Gastroesophageal sphincter (tissue), 4 donors: ENCODE measurements around the gene ATP5ME. TPM values are rescaled to one million over a fixed set of nuclear protein-coding genes. Genes with fewer than 3 reads are reported as not detected.

ENCODE experiments used
- ATAC-seq: fragments of 150-250 bp; one replicate; pipeline ENCODE4 v1.9.1; 2016; ENCODE audit warnings: mild to moderate bottlenecking, moderate library complexity
- H3K27ac ChIP-seq, 4 donors: fragments of 200-600 bp; sonication (generic) in 3 of 4; 1 replicate in 3 of 4; 2 replicates in 1 of 4; pipeline ENCODE4 v1.5.1; 2016 to 2019
- H3K27me3 ChIP-seq: fragments of 200-600 bp; sonication (generic); one replicate; pipeline ENCODE4 v1.5.1; 2019
- H3K36me3 ChIP-seq, 2 donors: fragments of 200-600 bp; sonication (generic); one replicate each; pipeline ENCODE4 v1.5.1; 2019; ENCODE audit warnings: control low read depth in 1 of 2
- H3K4me1 ChIP-seq, 3 donors: fragments of 200-600 bp; sonication (generic); 1 replicate in 2 of 3; 2 replicates in 1 of 3; pipeline ENCODE4 v1.5.1; 2016 to 2019; ENCODE audit warnings: control low read depth in 2 of 3
- H3K4me3 ChIP-seq, 2 donors: fragments of 200-600 bp; sonication (generic); one replicate each; pipeline ENCODE4 v1.5.1; 2019; ENCODE audit warnings: mild to moderate bottlenecking in 1 of 2, moderate library complexity in 1 of 2
- H3K9me3 ChIP-seq, 3 donors: fragments of 200-600 bp; sonication (generic); one replicate each; pipeline ENCODE4 v1.5.1; 2017 to 2019; ENCODE audit warnings: control low read depth in 2 of 3
- CTCF ChIP-seq, 4 experiments: fragments of 200-600 bp in 2 of 4; fragments of 450-650 bp in 2 of 4; sonication (generic) in 1 of 4; IDR thresholded peaks; one replicate each; pipeline ENCODE4 v1.5.1; 2017 to 2019; ENCODE audit warnings: antibody characterized with exemption in 4 of 4, mild to moderate bottlenecking in 2 of 4, moderate library complexity in 2 of 4
- EP300 ChIP-seq: sonication (generic); formaldehyde crosslinking; IDR thresholded peaks from one replicate; pipeline ENCODE4 v1.6.1; 2017; ENCODE audit warnings: antibody characterized with exemption, mild to moderate bottlenecking
- POLR2A ChIP-seq, 2 donors: fragments of 450-650 bp; IDR thresholded peaks; one replicate each; pipeline ENCODE4 v1.6.1; 2017; ENCODE audit warnings: antibody characterized with exemption in 2 of 2, mild to moderate bottlenecking in 2 of 2, moderate library complexity in 1 of 2
- POLR2AphosphoS5 ChIP-seq: sonication (generic); formaldehyde crosslinking; IDR thresholded peaks from one replicate; pipeline ENCODE4 v1.6.1; 2017; ENCODE audit warnings: antibody characterized with exemption
- WGBS, 2 donors: methylation state at CpG; one replicate each; pipeline ENCODE4 v1.1.5; 2018; ENCODE audit warnings: low coverage in 1 of 2; 5-methylcytosine and 5-hydroxymethylcytosine counted together
- total RNA-seq, 4 donors: library from RNA; depleted of rRNA; stranded (reverse); fragments of >200 nt; gene quantifications; one replicate each; pipeline ENCODE4 v1.1.0, GENCODE V29; 2016

Gene ATP5ME
- total RNA-seq, 4 donors from 2014 or later, result 56.9 to 116 (median 106) TPM

GRCh38 chr4:677431-678293 is 3.6 kb upstream of the ATP5ME start:
- Histone ChIP-seq H3K4me3 (no peak overlapping the region), H3K36me3 (peaks cover 0 to 4% of the 10 kb centered on the region in 2 donors), H3K4me1 (peaks cover 0 to 48% (median 22%) of the 10 kb centered on the region in 3 donors), H3K27me3 (peaks cover 46% of the 10 kb centered on the region), H3K9me3 (no peaks in the 10 kb centered on the region), H3K27ac (no peak overlapping the region)
- ATAC-seq, result no peak
- 80 to 100% methylated on average over 2 to 3 of the region's 26 CpGs for WGBS, 2 donors
- TF ChIP-seq POLR2AphosphoS5, result no peak
- TF ChIP-seq POLR2A (IDR thresholded peaks at IDR 0.05), result no peak
- TF ChIP-seq EP300, result no peak
- TF ChIP-seq CTCF (IDR thresholded peaks at IDR 0.05), result no peak

GRCh38 chr4:676871-677235 is 2.8 kb upstream of the ATP5ME start:
- Histone ChIP-seq H3K27ac (no peak overlapping the region), H3K27me3 (peaks cover 38% of the 10 kb centered on the region), H3K36me3 (peaks cover 0 to 13% of the 10 kb centered on the region in 2 donors), H3K4me1 (peaks cover 0 to 47% (median 22%) of the 10 kb centered on the region in 3 donors), H3K4me3 (no peak overlapping the region), H3K9me3 (no peaks in the 10 kb centered on the region)
- WGBS, 2 donors, result 60% methylated on average over 1 of the region's 8 CpGs; no CpG with 5 or more reads in 1 of the 2 donors
- no peak for TF ChIP-seq EP300
- TF ChIP-seq POLR2AphosphoS5, result no peak
- TF ChIP-seq POLR2A (IDR thresholded peaks at IDR 0.05), result no peak
- no peak for TF ChIP-seq CTCF (IDR thresholded peaks at IDR 0.05)
- no peak for ATAC-seq

- Histone ChIP-seq H3K4me3 (no peak overlapping the region), H3K27ac (no peak overlapping the region), H3K9me3 (no peaks in the 10 kb centered on the region), H3K4me1 (peaks cover 0 to 42% (median 22%) of the 10 kb centered on the region in 3 donors), H3K27me3 (peaks cover 33% of the 10 kb centered on the region), H3K36me3 (peaks cover 0 to 19% of the 10 kb centered on the region in 2 donors)
- WGBS, 2 donors, result 40 to 80% methylated on average over 1 of the region's 19 CpGs
- no peak for ATAC-seq
- TF ChIP-seq POLR2A (IDR thresholded peaks at IDR 0.05) (no peak), POLR2AphosphoS5 (no peak), CTCF (IDR thresholded peaks at IDR 0.05) (no peak), EP300 (no peak)
Observed at GRCh38 chr4:675980-676870, 2.1 kb upstream of the ATP5ME start.

- Histone ChIP-seq H3K9me3 (no peaks in the 10 kb centered on the region), H3K27ac (peak overlapping the region; percentile 74 to 99 (median 93)), H3K4me3 (peak overlapping the region; percentile 70 to 89), H3K27me3 (peaks cover 24% of the 10 kb centered on the region), H3K36me3 (peaks cover 0 to 28% of the 10 kb centered on the region in 2 donors), H3K4me1 (peaks cover 0 to 32% (median 16%) of the 10 kb centered on the region in 3 donors)
- no peak for TF ChIP-seq POLR2AphosphoS5
- TF ChIP-seq CTCF (IDR thresholded peaks at IDR 0.05), result no peak
- no peak for TF ChIP-seq EP300
- no peak for TF ChIP-seq POLR2A (IDR thresholded peaks at IDR 0.05)
- WGBS, 2 donors, result 90% methylated on average over 6 of the region's 26 CpGs; no CpG with 5 or more reads in 1 of the 2 donors
- peak; percentile 7 for ATAC-seq
Observed at GRCh38 chr4:675036-675882, 1.2 kb upstream of the ATP5ME start.
